HG02852 (cell line): ENCODE results near the gene IGFBP5.

Experiments used
- ATAC-seq: cut with Tn5 transposase; IDR thresholded peaks from one replicate; pipeline ENCODE4 v1.9.1; 2021; ENCODE audit warnings: mild to moderate bottlenecking, moderate library complexity; ENCODE audit not compliant: unreplicated experiment

Gene IGFBP5

DNA sequence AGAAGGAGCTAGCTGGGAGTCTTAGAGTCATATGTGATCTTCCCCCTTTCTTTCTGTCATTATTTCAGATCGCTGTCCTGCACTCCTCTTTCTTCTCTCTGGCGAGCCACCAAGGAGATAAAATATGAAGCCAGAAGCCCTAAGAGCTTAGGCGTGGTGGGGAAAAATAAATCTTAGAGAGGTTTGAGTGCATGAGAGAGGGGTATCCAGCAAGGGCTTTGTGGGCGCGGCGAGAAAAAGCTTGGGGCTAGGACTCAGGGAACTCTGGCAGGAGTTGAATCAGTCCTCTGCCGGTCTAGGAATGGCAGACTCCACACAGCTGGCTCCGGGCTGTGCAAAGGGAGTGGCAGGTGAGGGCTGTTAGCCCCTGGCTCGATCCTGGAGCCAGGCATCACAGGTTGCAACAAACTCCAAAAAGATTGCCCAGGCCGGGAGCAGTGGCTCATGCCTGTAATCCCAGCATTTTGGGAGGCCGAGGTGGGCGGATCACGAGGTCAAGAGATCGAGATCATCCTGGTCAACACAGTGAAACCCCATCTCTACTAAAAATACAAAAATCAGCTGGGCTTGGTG, 20.1 kb upstream of the IGFBP5 start:
- no peak for ATAC-seq

DNA sequence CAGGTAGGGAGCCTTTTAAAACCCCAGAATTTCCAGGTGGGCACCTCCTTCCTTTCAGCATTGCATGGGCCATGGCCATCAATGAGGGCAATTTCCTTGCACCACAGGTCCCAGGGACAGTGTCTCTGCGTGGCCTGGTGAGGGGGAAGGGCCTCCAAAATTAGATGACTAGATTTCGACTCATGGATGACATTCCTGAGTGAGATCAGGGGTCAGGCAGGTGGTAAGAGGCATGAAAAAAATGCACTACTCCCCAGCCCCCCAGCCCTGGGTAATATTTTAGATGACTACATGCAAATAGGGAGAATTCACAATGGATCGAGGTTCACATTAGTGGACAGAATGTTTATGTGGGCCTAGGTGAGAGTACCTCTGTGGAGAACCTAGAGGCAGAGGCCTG, 19.0 kb upstream of the IGFBP5 start:
- no peak for ATAC-seq

DNA sequence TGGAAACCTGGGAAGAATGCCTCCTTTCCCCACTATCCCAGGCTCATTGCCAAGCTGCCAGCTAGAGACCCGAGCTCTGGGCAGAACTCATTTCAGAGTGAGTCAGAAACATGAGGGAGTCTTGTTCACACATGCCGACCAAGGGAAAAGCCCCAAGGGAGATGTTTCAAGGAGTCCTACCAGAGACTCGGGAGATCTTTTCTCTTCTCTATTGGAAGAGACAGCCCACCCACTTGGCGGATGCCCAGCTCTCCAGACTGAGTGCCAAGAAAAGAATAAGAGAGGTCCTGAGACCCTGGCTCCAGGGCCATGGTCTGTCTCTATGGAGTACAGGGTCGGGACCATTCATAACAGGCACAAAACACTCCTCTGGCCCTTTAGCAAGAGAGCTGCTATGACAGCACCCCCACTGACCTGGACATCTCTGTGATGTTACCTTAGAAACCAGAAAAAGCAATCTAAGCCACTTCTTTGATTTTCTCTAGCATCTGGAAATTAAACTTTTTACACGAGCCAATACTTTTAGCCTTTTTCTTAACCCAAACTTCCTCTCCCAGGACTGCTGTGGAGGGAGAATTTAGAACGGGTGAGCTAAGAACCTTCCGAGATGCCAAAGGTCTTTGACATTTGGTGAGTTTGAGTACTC, 18.5 kb upstream of the IGFBP5 start:
- ATAC-seq = no peak

DNA sequence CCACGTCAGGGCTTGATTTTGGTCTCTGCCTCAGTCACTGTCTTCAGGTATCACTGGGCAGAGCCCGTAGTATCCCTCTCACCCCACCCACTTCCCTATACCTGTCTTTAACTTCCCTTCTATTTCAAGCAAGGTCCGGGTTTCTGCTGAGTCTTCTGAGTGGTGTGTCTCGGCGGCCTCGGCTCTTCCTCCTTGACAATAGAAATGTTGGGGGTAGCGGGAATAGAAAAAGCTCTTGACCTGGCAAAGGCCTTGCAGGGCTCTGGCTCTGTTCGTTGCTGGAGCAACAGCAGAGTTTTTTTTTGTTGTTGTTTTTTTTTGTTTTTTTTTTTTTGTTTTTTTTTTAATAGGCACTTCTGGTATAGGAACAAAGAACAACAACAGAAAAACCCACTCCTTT, 16.0 kb upstream of the IGFBP5 start:
- no peak for ATAC-seq

DNA sequence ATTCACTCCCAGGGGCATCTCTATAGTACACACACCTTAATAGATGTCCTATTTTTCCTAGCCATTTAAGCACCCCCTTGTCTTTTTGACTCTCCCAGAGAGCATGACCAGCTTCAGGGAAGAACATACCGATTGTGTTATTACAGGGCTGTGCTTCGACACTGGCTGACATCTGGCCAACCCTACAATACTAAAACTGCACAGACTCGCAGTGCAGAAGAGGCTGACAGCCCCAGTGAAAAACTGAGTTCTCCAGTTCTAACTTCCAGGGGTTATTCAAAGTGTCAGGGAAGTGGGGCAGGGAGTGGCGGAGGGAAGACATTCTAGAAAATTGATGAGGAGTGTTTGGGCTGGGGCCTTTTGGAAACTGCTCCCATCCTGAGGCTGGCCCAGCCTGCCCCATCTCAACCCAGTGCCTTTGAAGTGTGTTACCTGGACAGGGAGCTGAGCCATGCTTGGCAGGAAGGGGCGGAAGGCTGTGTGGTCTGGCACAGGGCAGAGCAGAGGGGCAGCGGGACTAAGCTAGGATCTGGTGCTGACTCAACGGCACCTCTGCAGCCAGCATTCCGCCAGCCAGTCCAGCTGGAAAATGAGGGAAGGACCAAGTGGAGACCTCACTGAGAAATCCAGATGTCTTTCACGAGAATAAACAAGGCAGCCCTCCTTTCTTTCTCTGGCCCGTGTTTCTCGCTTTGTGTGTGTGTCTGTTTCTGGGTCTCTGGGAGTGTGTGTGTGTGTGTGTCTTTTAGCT, 15.4 kb upstream of the IGFBP5 start:
- ATAC-seq = no peak

DNA sequence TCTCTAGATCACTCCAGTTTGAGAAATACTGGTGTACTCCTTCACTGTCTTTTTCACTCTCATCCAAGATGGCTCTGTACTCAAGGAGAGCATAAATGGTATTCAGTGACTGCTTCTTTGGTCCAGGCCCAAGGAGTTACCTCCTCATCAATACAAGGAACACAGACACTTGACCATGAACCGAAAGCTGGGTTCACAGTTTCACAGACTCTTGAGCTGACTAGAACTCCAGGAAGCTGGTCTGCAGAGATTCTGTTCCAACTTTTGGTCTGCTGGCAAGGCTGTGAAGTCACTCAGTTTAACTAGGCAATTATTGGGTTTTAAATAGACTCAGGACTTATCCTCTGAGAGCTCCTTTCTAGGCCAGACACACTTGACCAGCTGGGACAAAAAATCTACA, 7.4 kb upstream of the IGFBP5 start:
- no peak for ATAC-seq

DNA sequence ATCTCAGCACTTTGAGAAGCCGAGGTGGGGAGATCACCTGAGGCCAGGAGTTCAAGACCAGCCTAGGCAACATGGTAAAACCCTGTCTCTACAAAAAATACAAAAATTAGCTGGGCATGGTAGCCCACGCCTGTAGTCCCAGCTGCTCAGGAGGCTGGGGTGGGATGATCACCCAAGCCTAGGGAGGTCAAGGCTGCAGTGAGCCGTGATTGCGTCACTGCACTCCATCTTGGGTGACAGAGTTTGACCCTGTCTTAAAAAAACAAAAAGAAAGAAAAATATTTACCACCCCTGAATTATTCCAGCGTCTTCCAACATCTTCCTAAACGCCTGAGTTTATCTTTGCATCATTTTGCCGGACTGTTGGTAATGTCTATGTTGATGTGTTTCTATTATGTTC, 6.2 kb upstream of the IGFBP5 start:
- no peak for ATAC-seq

DNA sequence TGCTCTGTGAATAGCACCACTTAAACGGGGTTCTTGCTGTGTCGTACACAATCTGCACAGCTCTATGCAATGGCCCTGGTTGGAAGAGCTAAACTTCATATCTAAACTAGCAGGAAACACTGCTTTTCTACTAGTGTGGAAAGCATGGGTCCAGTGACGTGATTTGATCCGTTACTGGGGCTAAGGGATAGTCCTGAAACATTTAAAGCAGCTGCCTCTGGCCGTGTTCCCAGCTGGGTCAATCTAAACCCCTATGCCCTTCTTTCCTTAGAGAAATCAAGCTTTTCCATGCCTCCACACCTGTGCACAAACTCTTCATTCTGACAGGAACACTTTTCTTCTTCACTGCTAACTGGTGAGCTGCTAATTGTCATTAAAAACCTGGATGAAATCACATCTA, 5.4 kb upstream of the IGFBP5 start:
- ATAC-seq = no peak

DNA sequence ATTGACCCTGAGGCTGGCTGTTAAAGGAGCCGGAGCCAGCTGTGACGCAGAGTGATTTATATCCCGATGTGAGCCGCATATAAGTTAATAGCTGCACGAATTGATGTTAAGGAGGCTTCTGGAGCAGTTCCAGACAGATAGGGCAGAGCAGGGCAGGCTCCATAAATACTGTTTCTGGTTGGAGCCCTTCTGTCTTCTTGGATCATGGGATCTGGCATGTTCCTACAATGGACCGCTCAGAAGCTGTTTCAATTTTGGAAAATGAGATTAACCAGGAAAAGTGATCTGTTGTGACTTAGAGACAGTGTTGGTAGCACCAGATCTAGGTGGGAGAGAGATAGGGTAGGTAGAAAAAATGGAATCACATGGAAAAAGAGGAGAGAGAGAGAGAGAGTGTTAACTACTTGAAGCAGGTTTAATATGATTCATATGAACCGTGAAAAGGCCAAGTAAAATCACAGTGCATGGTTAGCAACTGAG, 4.8 kb upstream of the IGFBP5 start:
- ATAC-seq = no peak

DNA sequence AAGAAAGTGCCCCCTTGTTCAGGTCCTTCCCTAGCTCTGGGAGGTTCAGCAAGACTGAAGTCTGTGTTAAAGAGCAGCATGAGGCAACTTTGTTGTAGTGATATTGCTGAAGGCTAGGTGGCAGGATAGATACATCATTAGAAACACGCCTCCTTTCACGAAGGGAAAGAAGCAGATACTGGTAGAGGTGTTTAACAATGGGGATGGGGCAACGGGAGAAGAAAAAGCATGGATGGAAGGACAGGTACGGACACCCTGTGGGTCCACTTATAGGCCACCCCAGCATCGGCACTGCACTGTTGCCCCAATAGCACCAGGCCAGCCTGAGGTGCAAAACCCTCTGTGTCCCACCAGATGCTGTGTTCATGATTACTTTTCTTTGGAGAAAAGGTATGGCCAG, 3.5 kb upstream of the IGFBP5 start:
- ATAC-seq = no peak

DNA sequence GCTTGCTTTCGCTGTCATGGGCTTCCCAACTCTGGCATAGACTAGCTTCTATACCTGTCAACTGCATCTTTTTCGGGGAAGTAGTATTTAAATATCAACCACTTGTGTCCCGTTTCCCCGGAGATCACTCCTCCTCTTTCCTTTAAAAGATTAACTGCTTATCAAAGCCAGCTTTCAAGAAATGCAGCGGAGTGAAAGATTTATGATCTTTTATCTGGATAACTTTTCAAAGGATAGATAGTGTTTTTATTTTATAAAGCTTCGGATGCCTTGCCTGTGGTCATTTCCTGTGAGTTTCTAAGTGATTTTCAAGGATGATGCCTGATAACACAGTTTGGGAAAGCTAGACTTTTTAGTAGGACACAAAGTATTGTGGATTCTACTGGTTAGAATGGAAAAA, 2.9 kb upstream of the IGFBP5 start:
- no peak for ATAC-seq

DNA sequence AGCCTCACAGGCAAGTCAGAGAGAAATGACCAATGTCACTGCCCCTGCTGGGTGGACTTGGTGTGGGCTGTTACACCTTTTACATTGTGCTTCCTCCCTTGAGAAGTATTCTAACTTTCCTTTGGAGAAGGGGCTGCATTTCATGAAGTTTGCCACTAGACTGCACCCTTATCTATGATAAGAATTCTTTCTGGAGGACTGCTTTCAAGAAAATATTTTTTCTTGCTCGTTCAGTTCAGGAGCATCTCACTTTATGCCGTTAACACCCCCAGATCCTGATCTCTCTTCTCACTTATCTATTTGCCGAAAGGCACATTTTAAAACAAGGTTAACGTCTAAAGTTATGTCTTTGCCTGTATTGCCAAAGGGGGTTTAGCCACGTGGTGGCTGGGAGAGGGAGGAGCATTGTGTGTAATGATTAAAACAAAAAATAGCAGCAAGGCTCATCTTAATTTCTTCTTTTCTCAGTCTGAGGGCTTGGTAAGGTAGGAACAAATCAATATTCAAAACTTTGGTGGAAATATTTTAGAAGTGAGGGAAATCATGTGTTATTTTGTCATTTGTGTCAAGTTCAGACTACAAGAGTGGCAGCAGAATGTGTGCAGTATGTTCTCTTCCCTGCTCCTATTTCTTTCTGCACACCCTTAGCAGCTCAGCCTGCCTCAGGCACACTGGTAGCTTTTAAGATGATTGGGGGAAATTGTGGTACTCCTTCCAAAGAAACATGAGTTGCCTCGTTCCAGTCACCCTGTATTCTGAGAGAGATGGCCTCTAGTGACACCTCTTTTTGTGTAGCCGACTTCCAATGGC, 1.6 kb upstream of the IGFBP5 start:
- no peak for ATAC-seq

DNA sequence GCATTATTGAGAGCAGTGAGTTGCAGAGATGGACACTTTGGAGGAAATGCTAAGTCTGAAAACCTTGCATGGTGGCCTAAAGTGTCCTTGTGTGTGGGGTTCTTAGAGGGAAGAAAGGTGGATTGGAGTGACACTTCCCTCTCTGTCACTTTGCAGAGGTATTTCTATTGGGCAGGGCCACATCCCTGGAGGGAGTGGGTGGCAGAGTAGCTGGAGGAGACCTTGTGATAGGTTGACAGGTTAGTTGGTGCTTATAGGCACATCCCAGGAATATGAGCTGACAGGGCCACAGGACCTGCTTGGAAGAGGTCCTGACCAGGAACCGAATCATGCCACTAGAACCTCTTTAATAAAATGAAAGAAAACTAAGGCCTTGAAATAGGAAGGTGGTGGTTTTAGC, 972 bp upstream of the IGFBP5 start:
- no peak for ATAC-seq

DNA sequence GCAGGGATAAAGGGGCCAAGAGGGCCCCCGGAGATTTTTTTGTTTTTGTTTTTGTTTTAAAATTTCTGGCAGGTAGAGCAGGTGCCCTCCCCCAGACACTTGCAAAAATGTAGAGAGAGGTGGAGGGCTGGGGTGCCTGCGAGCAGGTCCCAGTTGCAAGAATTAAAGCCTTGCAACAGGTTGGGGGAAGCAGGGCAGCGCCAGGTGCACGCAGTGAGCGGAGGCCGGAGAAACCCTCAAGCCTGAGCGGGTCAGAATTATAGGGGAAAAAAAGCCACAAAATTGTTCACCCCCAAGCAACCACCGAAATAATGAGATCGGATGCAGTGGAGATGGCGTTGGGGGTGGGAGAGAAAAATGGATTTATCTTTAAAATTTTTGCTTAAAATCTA, 527 bp downstream of the IGFBP5 start:
- no peak for ATAC-seq

DNA sequence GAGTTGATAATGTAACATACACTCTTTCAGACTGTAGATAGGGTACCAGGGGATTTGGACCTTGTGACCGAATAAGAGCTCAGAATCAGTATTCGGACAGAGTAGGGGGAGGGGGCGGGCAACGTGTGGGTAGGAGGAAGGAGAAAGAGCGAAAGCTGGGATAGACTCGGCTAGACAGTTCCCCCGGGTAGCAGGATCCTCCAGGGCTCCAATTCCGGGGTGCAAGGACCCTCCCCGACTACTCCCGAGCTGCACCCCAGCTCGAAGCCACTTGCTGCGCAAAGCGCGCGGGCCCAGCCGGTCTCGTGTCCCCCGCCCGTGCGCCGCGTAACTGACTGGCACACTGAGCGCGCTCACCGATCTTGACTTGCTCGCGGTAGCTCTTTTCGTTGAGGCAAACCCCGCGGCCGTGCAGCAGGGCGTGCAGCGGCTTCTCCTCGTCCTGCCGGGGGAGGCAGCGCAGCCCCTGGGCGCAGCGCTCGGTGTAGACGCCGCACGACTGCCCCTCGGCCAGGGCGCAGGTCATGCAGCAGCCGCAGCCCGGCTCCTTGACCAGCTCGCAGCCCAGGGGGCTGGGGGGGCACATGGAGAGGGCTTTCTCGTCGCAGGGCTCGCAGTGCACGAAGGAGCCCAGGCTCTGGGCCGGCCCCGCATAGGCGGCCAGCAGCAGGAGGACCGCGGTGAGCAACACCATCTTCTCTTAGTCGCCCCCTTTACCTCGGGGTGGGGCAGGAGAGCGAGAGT, 1.1 kb downstream of the IGFBP5 start:
- ATAC-seq = no peak

DNA sequence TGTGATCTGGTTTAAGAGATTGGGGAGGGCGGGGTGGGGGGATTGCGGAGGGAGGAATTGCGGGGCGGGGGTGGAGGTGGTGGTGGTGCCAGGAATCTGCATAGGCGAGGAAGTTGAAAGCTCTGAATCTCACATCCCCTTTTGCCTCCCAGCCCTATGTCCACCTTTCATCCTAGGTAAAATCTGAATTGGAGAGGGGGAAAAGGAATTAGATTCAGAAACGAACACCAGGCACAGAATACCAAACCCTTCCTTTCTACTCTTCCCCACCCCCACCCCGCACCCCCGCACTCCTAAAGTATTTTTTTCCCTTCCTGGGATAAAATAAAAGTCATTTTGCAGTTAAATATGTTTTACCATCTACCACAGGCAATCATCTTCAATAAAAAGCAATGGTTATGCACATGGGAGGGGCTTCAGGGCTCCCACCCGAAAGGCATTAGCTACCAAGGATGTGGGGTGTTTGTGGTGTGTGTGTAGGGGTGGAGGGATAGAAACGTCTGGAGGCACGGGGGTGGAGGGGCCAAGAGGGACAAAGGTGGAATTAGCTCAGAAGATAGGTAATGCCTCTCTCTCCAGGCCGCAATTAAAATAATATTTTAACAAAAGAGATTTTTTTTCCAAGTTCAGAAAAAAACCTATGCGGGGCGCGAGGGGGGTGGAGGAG, 1.8 kb downstream of the IGFBP5 start:
- ATAC-seq = no peak

DNA sequence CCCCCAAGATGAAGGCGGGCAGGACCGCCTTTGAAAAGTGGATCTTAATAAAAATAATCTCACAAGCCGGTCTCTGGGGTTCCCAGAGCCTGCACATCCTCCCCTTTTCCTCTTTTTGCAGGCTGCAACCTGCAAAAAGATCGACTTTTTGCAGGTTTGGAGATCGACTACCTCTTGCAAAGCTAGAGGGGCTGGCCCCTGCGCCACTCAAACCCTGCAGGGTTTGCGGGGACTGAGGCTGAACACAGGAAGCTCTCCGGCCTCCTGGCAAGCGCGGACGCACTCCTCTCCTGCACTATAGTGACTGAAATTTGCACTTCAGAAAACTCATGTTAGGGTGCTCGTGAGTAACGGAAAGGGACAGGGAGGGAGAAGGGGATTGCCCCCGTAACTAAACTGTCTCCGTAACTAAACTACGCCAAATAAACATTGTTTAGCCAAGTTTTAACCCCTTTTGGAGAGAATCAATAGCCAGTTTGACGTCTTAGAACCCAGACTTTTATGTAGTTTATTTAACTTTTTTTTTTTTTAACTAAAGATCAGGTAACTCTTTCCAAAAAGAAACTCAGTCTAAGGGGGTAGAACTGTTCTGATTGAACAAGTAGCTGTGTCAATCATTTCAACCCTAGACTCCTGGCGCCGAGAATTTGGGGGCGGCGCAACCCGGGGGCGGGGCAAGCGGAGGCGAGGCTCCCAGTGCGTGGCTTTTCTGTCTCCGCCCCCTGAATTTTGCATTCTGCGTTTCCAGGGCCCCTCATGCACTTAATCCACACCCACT, 2.5 kb downstream of the IGFBP5 start:
- no peak for ATAC-seq

DNA sequence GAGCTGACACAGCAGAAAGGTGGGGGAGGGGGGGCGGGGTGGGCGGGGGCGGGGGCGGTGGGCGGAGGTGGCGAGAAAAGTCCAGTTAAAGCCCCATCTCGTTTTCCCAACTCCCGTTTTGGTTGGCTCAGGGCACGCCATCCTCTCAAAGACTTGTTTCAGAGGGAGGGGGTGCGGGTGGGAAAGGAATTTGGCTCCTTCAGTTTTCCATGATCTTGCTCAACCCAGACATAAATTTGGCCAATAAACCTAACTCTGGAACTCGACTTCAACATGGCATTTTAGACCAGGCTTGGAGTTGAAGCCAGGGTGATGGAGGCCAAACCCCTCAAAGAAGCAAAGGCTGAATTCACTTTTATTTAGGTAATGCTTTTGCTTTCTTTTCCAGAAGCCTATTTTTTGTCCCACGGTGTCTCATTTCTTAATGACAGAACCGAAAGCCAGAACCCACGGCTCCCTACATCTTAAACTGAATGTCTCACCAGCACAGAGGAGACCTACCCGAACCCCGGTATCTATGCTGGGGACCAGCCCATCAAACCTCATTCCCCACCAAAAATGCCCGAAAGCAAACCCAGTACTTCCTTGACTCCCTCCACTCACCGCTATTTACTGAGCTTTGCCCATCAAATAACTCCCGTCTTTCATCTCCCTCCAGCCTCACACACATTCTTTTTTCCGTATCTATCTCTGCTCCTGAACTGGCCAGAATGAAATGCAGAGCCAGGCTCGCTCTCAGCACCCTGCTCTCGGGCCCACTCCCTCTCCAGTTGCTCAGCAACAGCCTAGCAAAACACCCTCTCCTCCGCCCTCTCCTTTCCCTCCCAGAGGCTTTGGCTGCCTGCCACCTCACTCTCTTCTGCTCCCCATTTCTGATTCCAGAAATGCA, 4.3 kb downstream of the IGFBP5 start:
- peak; percentile 49 for ATAC-seq

DNA sequence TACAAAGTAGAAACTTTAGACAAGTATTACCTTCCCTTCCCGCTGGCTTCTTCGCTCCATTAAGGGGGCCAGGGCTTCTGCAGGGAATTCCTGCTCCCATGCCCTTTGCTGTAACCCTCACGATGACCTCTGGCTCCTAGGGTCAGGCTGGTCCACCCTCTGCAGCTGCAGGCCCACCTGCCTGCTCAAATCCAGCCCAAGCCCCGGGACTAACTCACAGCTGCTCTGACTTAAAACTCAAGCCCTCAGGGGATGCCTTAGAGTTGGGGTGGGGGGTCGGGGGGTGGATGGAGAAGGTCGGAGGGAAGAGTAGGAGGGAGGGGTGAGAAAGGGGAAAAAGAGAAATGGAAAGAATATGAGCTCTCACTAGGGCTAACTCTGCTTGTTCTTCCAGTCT, 4.9 kb downstream of the IGFBP5 start:
- no peak for ATAC-seq
